ENCODE data around the gene STPG4. TPM values are rescaled to one million over a fixed set of nuclear protein-coding genes. Genes with fewer than 3 reads are reported as not detected.

Gene STPG4
- total and polyA plus RNA-seq, 4 experiments from 2014 or later = 0.58 to 0.72 TPM; not detected in 2

GRCh38 chr2:47040651-47041050 lies 114.5 kb downstream of the STPG4 start:
- ChIA-PET CTCF (ENCODE audit: partially characterized antibody) (no interaction called here), POLR2A (ENCODE audit: partially characterized antibody) (no interaction called here)
- H3K27me3 ChIP-seq (ENCODE audit: insufficient read depth, low read length) = no peaks in the 10 kb centered on the region
- H3K4me3 Mint-ChIP-seq = no peak overlapping the region
- no peak for DNase-seq
- peaks cover 58% of the 10 kb centered on the region for H3K36me3 ChIP-seq (ENCODE audit: insufficient read depth, low read length)
- H3K27me3 Mint-ChIP-seq = no peaks in the 10 kb centered on the region
- peaks cover 26 to 71% of the 10 kb centered on the region in 2 donors for H3K36me3 Mint-ChIP-seq
- peak overlapping the region in 1 of 7 donors; percentile 60 for H3K27ac Mint-ChIP-seq
- intact Hi-C loops (cut with micrococcal nuclease) = loop anchor here (1.0 kb wide), 1 partner anchor 22 kb away; no protein-coding TSS in a partner anchor
- H3K9me3 Mint-ChIP-seq = no peaks in the 10 kb centered on the region
- H3K4me3 ChIP-seq (ENCODE audit: low read length in 2 of 2) = no peak overlapping the region
- H3K4me1 Mint-ChIP-seq = peaks cover 3 to 14% (median 9%) of the 10 kb centered on the region in 4 donors
- no peak overlapping the region for H3K27ac ChIP-seq (ENCODE audit: low read depth, low read length)
- H3K9me3 ChIP-seq (ENCODE audit: control insufficient read depth in 1 of 2, low read length in 2 of 2) = no peaks in the 10 kb centered on the region
- no peaks in the 10 kb centered on the region for H3K4me1 ChIP-seq (ENCODE audit: insufficient read depth, low read length)

- H3K27ac Mint-ChIP-seq = peak overlapping the region in 1 of 7 donors; percentile 60
Measured at GRCh38 chr2:47039913-47040562, 115.1 kb downstream of the STPG4 start.

GRCh38 chr2:47039489-47039870 lies 115.6 kb downstream of the STPG4 start:
- ChIA-PET POLR2A (ENCODE audit: partially characterized antibody) (no interaction called here), CTCF (ENCODE audit: partially characterized antibody) (no interaction called here)
- no peak overlapping the region for H3K4me3 Mint-ChIP-seq
- Histone ChIP-seq H3K9me3 (ENCODE audit: control insufficient read depth in 1 of 2, low read length in 2 of 2) (no peaks in the 10 kb centered on the region), H3K4me3 (ENCODE audit: low read length in 2 of 2) (no peak overlapping the region), H3K27me3 (ENCODE audit: insufficient read depth, low read length) (no peaks in the 10 kb centered on the region), H3K4me1 (ENCODE audit: insufficient read depth, low read length) (no peaks in the 10 kb centered on the region), H3K36me3 (ENCODE audit: insufficient read depth, low read length) (peaks cover 57% of the 10 kb centered on the region), H3K27ac (ENCODE audit: low read depth, low read length) (no peak overlapping the region)
- intact Hi-C loops (cut with micrococcal nuclease) = no loop called here
- H3K27me3 Mint-ChIP-seq = no peaks in the 10 kb centered on the region
- H3K36me3 Mint-ChIP-seq = peaks cover 26 to 72% of the 10 kb centered on the region in 2 donors
- no peaks in the 10 kb centered on the region for H3K9me3 Mint-ChIP-seq
- no peak for DNase-seq
- no peak overlapping the region for H3K27ac Mint-ChIP-seq
- peaks cover 3 to 18% (median 9%) of the 10 kb centered on the region in 4 donors for H3K4me1 Mint-ChIP-seq

More at GRCh38 chr2:47039913-47040562, 115.1 kb downstream of the STPG4 start:
- no peak overlapping the region for H3K27ac ChIP-seq (ENCODE audit: low read depth, low read length)
- Mint-ChIP-seq H3K4me3 (no peak overlapping the region), H3K9me3 (no peaks in the 10 kb centered on the region), H3K27me3 (no peaks in the 10 kb centered on the region), H3K4me1 (peaks cover 3 to 18% (median 9%) of the 10 kb centered on the region in 4 donors), H3K36me3 (peaks cover 28 to 71% of the 10 kb centered on the region in 2 donors)
- ChIA-PET CTCF (ENCODE audit: partially characterized antibody) (no interaction called here), POLR2A (ENCODE audit: partially characterized antibody) (no interaction called here)
- H3K4me1 ChIP-seq (ENCODE audit: insufficient read depth, low read length) = no peaks in the 10 kb centered on the region
- no peaks in the 10 kb centered on the region for H3K9me3 ChIP-seq (ENCODE audit: control insufficient read depth in 1 of 2, low read length in 2 of 2)
- H3K27me3 ChIP-seq (ENCODE audit: insufficient read depth, low read length) = no peaks in the 10 kb centered on the region
- intact Hi-C loops (cut with micrococcal nuclease) = loop anchor here (1.0 kb wide), 1 partner anchor 22 kb away; no protein-coding TSS in a partner anchor
- DNase-seq = no peak
- no peak overlapping the region for H3K4me3 ChIP-seq (ENCODE audit: low read length in 2 of 2)
- H3K36me3 ChIP-seq (ENCODE audit: insufficient read depth, low read length) = peaks cover 59% of the 10 kb centered on the region

- Histone ChIP-seq H3K27me3 (ENCODE audit: insufficient read depth, low read length) (no peaks in the 10 kb centered on the region), H3K36me3 (ENCODE audit: insufficient read depth, low read length) (peaks cover 61% of the 10 kb centered on the region), H3K4me1 (ENCODE audit: insufficient read depth, low read length) (no peaks in the 10 kb centered on the region), H3K27ac (ENCODE audit: low read depth, low read length) (no peak overlapping the region), H3K9me3 (ENCODE audit: control insufficient read depth in 1 of 2, low read length in 2 of 2) (no peaks in the 10 kb centered on the region), H3K4me3 (ENCODE audit: low read length in 2 of 2) (no peak overlapping the region)
- POLR2A ChIA-PET (ENCODE audit: partially characterized antibody) = no interaction called here
- no peaks in the 10 kb centered on the region for H3K9me3 Mint-ChIP-seq
- peak overlapping the region in 5 of 7 donors; percentile 31 to 76 (median 74) for H3K27ac Mint-ChIP-seq
- no peak overlapping the region for H3K4me3 Mint-ChIP-seq
- CTCF ChIA-PET (ENCODE audit: partially characterized antibody) = no interaction called here
- H3K27me3 Mint-ChIP-seq = no peaks in the 10 kb centered on the region
- H3K36me3 Mint-ChIP-seq = peaks cover 20 to 70% of the 10 kb centered on the region in 2 donors
- peaks cover 3 to 18% (median 7%) of the 10 kb centered on the region in 4 donors for H3K4me1 Mint-ChIP-seq
- intact Hi-C loops (cut with micrococcal nuclease) = no loop called here
- DNase-seq = no peak
Measured at GRCh38 chr2:47038656-47039488, 116.2 kb downstream of the STPG4 start.

- H3K4me1 Mint-ChIP-seq = peaks cover 3 to 18% (median 6%) of the 10 kb centered on the region in 4 donors
Measured at GRCh38 chr2:47037678-47038077, 117.4 kb downstream of the STPG4 start.

More at GRCh38 chr2:47037678-47038077, 117.4 kb downstream of the STPG4 start:
- ChIA-PET CTCF (ENCODE audit: partially characterized antibody) (no interaction called here), POLR2A (ENCODE audit: partially characterized antibody) (no interaction called here)
- peaks cover 25 to 72% of the 10 kb centered on the region in 2 donors for H3K36me3 Mint-ChIP-seq
- no peaks in the 10 kb centered on the region for H3K4me1 ChIP-seq (ENCODE audit: insufficient read depth, low read length)
- H3K27ac Mint-ChIP-seq = peak overlapping the region in 1 of 7 donors; percentile 18
- H3K9me3 Mint-ChIP-seq = no peaks in the 10 kb centered on the region
- peaks cover 68% of the 10 kb centered on the region for H3K36me3 ChIP-seq (ENCODE audit: insufficient read depth, low read length)
- no peak overlapping the region for H3K4me3 ChIP-seq (ENCODE audit: low read length in 2 of 2)
- H3K27me3 Mint-ChIP-seq = no peaks in the 10 kb centered on the region
- no peaks in the 10 kb centered on the region for H3K9me3 ChIP-seq (ENCODE audit: control insufficient read depth in 1 of 2, low read length in 2 of 2)
- intact Hi-C loops (cut with micrococcal nuclease) = no loop called here
- no peak for DNase-seq
- H3K4me3 Mint-ChIP-seq = no peak overlapping the region
- H3K27me3 ChIP-seq (ENCODE audit: insufficient read depth, low read length) = no peaks in the 10 kb centered on the region
- H3K27ac ChIP-seq (ENCODE audit: low read depth, low read length) = no peak overlapping the region

Other genes with a start within 250 kb of the STPG4 start
- gene MCFD2, start 239.5 kb downstream of the STPG4 start, total RNA-seq = 10 to 100 TPM; 39.1 to 43.8 TPM
- 10 to 100 TPM; 25.1 to 29.2 TPM for gene MCFD2, start 239.5 kb downstream of the STPG4 start, polyA plus RNA-seq
- 10 to 100 TPM; 44.5 to 44.8 TPM for gene TTC7A, start 214.1 kb downstream of the STPG4 start, total RNA-seq
- 10 to 100 TPM in 1 of 2 donors, 1 to 10 TPM in 1; 8.6 to 24.9 TPM for gene TTC7A, start 214.1 kb downstream of the STPG4 start, polyA plus RNA-seq
- gene CALM2, start 21.2 kb upstream of the STPG4 start, total RNA-seq = 100 to 1,000 TPM; 276 to 293 TPM
- gene CALM2, start 21.2 kb upstream of the STPG4 start, polyA plus RNA-seq = 1,000 to 10,000 TPM in 1 of 2 donors, 100 to 1,000 TPM in 1; 804 to 1,411 TPM
- not detected for gene EPCAM, start 214.0 kb upstream of the STPG4 start, total RNA-seq
- gene EPCAM, start 214.0 kb upstream of the STPG4 start, polyA plus RNA-seq = not detected
- 10 to 100 TPM; 26.2 to 26.4 TPM for gene MSH2, start 247.8 kb upstream of the STPG4 start, total RNA-seq
- gene MSH2, start 247.8 kb upstream of the STPG4 start, polyA plus RNA-seq = 10 to 100 TPM; 26.1 to 30.5 TPM